G401.6 (cell line): ENCODE measurements around the gene JAKMIP2.
A peak's percentile ranks its signal among the peaks of the same experiment; 100 is the strongest.
"Not testable (repeated sequence)": the region's sequence is repeated elsewhere in the genome, so short reads cannot be mapped to it uniquely, and the experiment has no call there.

ENCODE experiments used
- FAIRE-seq: peaks from 2 replicates; lab custom pipeline; 2012; peaks lifted over from hg19 to GRCh38; lab: Jason Lieb, UNC

The JAKMIP2 gene

GRCh38 chr5:147591120-147591519 is 191.4 kb downstream of the JAKMIP2 start:
- FAIRE-seq: no peak

GRCh38 chr5:147590096-147590495 is 192.4 kb downstream of the JAKMIP2 start:
- no peak for FAIRE-seq

GRCh38 chr5:147586832-147587231 is 195.7 kb downstream of the JAKMIP2 start:
- FAIRE-seq: no peak

- no peak for FAIRE-seq
These were observed 196.3 kb downstream of the JAKMIP2 start for GRCh38 chr5:147586221-147586620.

GRCh38 chr5:147582272-147582671 is 200.3 kb downstream of the JAKMIP2 start:
- FAIRE-seq: not testable (repeated sequence)

GRCh38 chr5:147580418-147580817 is 202.1 kb downstream of the JAKMIP2 start:
- not testable (repeated sequence) for FAIRE-seq

GRCh38 chr5:147578228-147579024 is 204.1 kb downstream of the JAKMIP2 start:
- FAIRE-seq: peak; percentile 90

- FAIRE-seq: peak; percentile 36
These were observed 205.6 kb downstream of the JAKMIP2 start for GRCh38 chr5:147576646-147577535.

GRCh38 chr5:147575598-147575997 is 206.9 kb downstream of the JAKMIP2 start:
- no peak for FAIRE-seq

- no peak for FAIRE-seq
These were observed 209.3 kb downstream of the JAKMIP2 start for GRCh38 chr5:147573211-147573610.

- FAIRE-seq: no peak
These were observed 213.7 kb downstream of the JAKMIP2 start for GRCh38 chr5:147568710-147569406.

GRCh38 chr5:147567917-147568598 is 214.5 kb downstream of the JAKMIP2 start:
- no peak for FAIRE-seq

GRCh38 chr5:147565524-147565923 is 217.0 kb downstream of the JAKMIP2 start:
- no peak for FAIRE-seq

- no peak for FAIRE-seq
These were observed 218.4 kb downstream of the JAKMIP2 start for GRCh38 chr5:147564124-147564486.

- FAIRE-seq: no peak
These were observed 218.9 kb downstream of the JAKMIP2 start for GRCh38 chr5:147563466-147564123.

GRCh38 chr5:147561435-147561834 is 221.1 kb downstream of the JAKMIP2 start:
- no peak for FAIRE-seq

- no peak for FAIRE-seq
These were observed 221.7 kb downstream of the JAKMIP2 start for GRCh38 chr5:147560718-147561331.

- no peak for FAIRE-seq
These were observed 222.8 kb downstream of the JAKMIP2 start for GRCh38 chr5:147559749-147560148.

- FAIRE-seq: no peak
These were observed 223.7 kb downstream of the JAKMIP2 start for GRCh38 chr5:147558826-147559225.

GRCh38 chr5:147557876-147558745 is 224.4 kb downstream of the JAKMIP2 start:
- FAIRE-seq: no peak
